Adrenal gland (tissue), 5 donors: Measurements from ENCODE around the gene SYNDIG1.

Experiments used
- POLR2A ChIP-seq, 2 donors: fragments of 450-650 bp; IDR thresholded peaks; one replicate each; pipeline ENCODE4 v1.6.1; 2017; ENCODE audit warnings: antibody characterized with exemption in 2 of 2, mild to moderate bottlenecking in 2 of 2, moderate library complexity in 1 of 2
- TF ChIP-seq, protein P1 (sequence below), 6 experiments: fragments of 450-650 bp in 4 of 6; fragments of 200-600 bp in 2 of 6; sonication (generic) in 1 of 6; IDR thresholded peaks; 1 replicate in 5 of 6; 2 replicates in 1 of 6; pipeline versions ENCODE4 v1.5.1 to v1.8.0; 2016 to 2021; ENCODE audit warnings: antibody characterized with exemption in 6 of 6, mild to moderate bottlenecking in 2 of 6, moderate library complexity in 1 of 6
- donor health status: DM: no; HTN: no; CAD: no.

DNA sequence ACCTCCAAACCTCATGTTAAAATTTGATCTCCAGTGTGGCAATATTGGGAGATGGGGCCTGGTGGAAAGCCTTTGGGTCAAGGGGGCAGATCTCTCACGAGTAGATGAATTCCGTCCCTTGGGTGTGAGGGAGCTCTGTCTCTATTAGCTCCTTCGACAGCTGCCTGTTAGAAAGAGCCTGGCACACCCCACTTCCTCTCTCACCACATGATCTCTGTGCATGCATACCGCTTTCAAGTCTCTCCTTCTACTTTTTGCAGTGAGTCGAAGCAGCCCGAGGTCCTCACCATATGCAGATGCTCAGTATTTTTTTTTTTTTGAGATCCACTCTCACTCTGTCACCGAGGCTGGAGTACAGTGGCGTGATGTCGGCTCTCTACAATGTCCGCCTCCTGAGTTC lies 176.9 kb downstream of the SYNDIG1 start:
- TF ChIP-seq, protein P1, sequence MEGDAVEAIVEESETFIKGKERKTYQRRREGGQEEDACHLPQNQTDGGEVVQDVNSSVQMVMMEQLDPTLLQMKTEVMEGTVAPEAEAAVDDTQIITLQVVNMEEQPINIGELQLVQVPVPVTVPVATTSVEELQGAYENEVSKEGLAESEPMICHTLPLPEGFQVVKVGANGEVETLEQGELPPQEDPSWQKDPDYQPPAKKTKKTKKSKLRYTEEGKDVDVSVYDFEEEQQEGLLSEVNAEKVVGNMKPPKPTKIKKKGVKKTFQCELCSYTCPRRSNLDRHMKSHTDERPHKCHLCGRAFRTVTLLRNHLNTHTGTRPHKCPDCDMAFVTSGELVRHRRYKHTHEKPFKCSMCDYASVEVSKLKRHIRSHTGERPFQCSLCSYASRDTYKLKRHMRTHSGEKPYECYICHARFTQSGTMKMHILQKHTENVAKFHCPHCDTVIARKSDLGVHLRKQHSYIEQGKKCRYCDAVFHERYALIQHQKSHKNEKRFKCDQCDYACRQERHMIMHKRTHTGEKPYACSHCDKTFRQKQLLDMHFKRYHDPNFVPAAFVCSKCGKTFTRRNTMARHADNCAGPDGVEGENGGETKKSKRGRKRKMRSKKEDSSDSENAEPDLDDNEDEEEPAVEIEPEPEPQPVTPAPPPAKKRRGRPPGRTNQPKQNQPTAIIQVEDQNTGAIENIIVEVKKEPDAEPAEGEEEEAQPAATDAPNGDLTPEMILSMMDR (IDR thresholded peaks at IDR 0.05): no peak
- TF ChIP-seq POLR2A (IDR thresholded peaks at IDR 0.05): no peak
